WTC11 (cell line): ENCODE results near the gene GIGYF2.

Experiments used
- ELF4 ChIP-seq: sonication (generic); formaldehyde crosslinking; IDR thresholded peaks from 2 replicates; pipeline ENCODE4 v1.8.1; 2022; ENCODE audit warnings: low read depth, mild to moderate bottlenecking, moderate library complexity, missing genetic modification reagents
- ESRRA ChIP-seq: sonication (generic); formaldehyde crosslinking; IDR thresholded peaks from 2 replicates; pipeline ENCODE4 v1.8.1; 2022; ENCODE audit warnings: mild to moderate bottlenecking, missing genetic modification reagents, borderline replicate concordance
- NFE2L1 ChIP-seq: sonication (generic); formaldehyde crosslinking; IDR thresholded peaks from 2 replicates; pipeline ENCODE4 v1.8.1; 2023; ENCODE audit warnings: missing genetic modification reagents
- NR2C2 ChIP-seq: sonication (generic); formaldehyde crosslinking; IDR thresholded peaks from 2 replicates; pipeline ENCODE4 v1.8.0; 2022; ENCODE audit warnings: mild to moderate bottlenecking, missing genetic modification reagents
- TEAD4 ChIP-seq: sonication (generic); formaldehyde crosslinking; IDR thresholded peaks from 2 replicates; pipeline ENCODE4 v1.8.0; 2022; ENCODE audit warnings: mild to moderate bottlenecking, missing genetic modification reagents
- TP53 ChIP-seq: sonication (generic); formaldehyde crosslinking; IDR thresholded peaks from 2 replicates; pipeline ENCODE4 v1.8.1; 2023; ENCODE audit warnings: mild to moderate bottlenecking, missing genetic modification reagents
- ZNF121 ChIP-seq: sonication (generic); formaldehyde crosslinking; IDR thresholded peaks from 2 replicates; pipeline ENCODE4 v1.8.0; 2023; ENCODE audit warnings: missing genetic modification reagents
- TF ChIP-seq, protein P1 (sequence below): fragments of 200-600 bp; IDR thresholded peaks from 2 replicates; pipeline ENCODE4 v1.8.0; 2022; ENCODE audit warnings: antibody characterized with exemption
- TF ChIP-seq, protein P2 (sequence below): sonication (generic); formaldehyde crosslinking; IDR thresholded peaks from 2 replicates; pipeline ENCODE4 v1.8.0; 2022; ENCODE audit warnings: mild to moderate bottlenecking, missing genetic modification reagents
- TF ChIP-seq, protein P3 (sequence below): sonication (generic); formaldehyde crosslinking; IDR thresholded peaks from 2 replicates; pipeline ENCODE4 v1.8.1; 2023; ENCODE audit warnings: mild to moderate bottlenecking, missing genetic modification reagents
- TF ChIP-seq, protein P4 (sequence below): sonication (generic); formaldehyde crosslinking; IDR thresholded peaks from 2 replicates; pipeline ENCODE4 v1.8.0; 2023; ENCODE audit warnings: missing genetic modification reagents
- TF ChIP-seq, protein P5 (sequence below): sonication (generic); formaldehyde crosslinking; IDR thresholded peaks from 2 replicates; pipeline ENCODE4 v1.8.0; 2022; ENCODE audit warnings: mild to moderate bottlenecking, missing genetic modification reagents
- TF ChIP-seq, protein P6 (sequence below): sonication (generic); formaldehyde crosslinking; IDR thresholded peaks from 2 replicates; pipeline ENCODE4 v1.8.1; 2022; ENCODE audit warnings: mild to moderate bottlenecking, missing genetic modification reagents, moderate library complexity, borderline replicate concordance

DNA sequence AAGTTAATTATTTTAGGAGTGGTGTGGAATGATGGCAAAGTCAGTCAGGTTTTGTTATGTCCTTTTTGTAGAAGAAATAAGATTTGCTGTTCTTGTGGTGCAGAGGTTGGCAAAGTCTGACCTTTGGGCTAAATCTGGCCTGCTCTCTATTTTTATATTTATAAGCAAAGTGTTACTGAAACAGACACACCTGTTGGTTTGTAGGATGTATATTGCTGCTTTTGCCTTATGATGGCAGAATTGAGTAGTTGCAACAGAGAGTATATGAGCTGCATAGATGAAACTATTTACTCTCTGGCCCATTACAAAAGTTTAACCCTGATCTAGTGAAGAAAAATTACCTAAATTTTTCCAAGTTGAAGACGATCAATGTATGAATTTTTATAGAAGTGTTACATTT is 113.3 kb downstream of the GIGYF2 start:
- TF ChIP-seq ELF4 (CRISPR knock-in tag) (no peak), NR2C2 (CRISPR knock-in tag) (no peak), ZNF121 (CRISPR knock-in tag) (no peak), ESRRA (no peak), NFE2L1 (CRISPR knock-in tag) (no peak), TP53 (CRISPR knock-in tag) (no peak), TEAD4 (no peak)
- TF ChIP-seq, protein P1, sequence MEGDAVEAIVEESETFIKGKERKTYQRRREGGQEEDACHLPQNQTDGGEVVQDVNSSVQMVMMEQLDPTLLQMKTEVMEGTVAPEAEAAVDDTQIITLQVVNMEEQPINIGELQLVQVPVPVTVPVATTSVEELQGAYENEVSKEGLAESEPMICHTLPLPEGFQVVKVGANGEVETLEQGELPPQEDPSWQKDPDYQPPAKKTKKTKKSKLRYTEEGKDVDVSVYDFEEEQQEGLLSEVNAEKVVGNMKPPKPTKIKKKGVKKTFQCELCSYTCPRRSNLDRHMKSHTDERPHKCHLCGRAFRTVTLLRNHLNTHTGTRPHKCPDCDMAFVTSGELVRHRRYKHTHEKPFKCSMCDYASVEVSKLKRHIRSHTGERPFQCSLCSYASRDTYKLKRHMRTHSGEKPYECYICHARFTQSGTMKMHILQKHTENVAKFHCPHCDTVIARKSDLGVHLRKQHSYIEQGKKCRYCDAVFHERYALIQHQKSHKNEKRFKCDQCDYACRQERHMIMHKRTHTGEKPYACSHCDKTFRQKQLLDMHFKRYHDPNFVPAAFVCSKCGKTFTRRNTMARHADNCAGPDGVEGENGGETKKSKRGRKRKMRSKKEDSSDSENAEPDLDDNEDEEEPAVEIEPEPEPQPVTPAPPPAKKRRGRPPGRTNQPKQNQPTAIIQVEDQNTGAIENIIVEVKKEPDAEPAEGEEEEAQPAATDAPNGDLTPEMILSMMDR = no peak
- TF ChIP-seq, protein P2, sequence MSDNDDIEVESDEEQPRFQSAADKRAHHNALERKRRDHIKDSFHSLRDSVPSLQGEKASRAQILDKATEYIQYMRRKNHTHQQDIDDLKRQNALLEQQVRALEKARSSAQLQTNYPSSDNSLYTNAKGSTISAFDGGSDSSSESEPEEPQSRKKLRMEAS (CRISPR knock-in tag) = no peak
- TF ChIP-seq, protein P3, sequence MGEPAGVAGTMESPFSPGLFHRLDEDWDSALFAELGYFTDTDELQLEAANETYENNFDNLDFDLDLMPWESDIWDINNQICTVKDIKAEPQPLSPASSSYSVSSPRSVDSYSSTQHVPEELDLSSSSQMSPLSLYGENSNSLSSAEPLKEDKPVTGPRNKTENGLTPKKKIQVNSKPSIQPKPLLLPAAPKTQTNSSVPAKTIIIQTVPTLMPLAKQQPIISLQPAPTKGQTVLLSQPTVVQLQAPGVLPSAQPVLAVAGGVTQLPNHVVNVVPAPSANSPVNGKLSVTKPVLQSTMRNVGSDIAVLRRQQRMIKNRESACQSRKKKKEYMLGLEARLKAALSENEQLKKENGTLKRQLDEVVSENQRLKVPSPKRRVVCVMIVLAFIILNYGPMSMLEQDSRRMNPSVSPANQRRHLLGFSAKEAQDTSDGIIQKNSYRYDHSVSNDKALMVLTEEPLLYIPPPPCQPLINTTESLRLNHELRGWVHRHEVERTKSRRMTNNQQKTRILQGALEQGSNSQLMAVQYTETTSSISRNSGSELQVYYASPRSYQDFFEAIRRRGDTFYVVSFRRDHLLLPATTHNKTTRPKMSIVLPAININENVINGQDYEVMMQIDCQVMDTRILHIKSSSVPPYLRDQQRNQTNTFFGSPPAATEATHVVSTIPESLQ = no peak
- TF ChIP-seq, protein P4, sequence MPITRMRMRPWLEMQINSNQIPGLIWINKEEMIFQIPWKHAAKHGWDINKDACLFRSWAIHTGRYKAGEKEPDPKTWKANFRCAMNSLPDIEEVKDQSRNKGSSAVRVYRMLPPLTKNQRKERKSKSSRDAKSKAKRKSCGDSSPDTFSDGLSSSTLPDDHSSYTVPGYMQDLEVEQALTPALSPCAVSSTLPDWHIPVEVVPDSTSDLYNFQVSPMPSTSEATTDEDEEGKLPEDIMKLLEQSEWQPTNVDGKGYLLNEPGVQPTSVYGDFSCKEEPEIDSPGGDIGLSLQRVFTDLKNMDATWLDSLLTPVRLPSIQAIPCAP = no peak
- TF ChIP-seq, protein P5, sequence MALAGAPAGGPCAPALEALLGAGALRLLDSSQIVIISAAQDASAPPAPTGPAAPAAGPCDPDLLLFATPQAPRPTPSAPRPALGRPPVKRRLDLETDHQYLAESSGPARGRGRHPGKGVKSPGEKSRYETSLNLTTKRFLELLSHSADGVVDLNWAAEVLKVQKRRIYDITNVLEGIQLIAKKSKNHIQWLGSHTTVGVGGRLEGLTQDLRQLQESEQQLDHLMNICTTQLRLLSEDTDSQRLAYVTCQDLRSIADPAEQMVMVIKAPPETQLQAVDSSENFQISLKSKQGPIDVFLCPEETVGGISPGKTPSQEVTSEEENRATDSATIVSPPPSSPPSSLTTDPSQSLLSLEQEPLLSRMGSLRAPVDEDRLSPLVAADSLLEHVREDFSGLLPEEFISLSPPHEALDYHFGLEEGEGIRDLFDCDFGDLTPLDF = no peak
- TF ChIP-seq, protein P6, sequence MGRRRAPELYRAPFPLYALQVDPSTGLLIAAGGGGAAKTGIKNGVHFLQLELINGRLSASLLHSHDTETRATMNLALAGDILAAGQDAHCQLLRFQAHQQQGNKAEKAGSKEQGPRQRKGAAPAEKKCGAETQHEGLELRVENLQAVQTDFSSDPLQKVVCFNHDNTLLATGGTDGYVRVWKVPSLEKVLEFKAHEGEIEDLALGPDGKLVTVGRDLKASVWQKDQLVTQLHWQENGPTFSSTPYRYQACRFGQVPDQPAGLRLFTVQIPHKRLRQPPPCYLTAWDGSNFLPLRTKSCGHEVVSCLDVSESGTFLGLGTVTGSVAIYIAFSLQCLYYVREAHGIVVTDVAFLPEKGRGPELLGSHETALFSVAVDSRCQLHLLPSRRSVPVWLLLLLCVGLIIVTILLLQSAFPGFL (CRISPR knock-in tag) = no peak
